Gastrocnemius medialis (tissue), 4 donors: ENCODE results near the gene SGSM2.
"Not testable (repeated sequence)": the region's sequence is repeated elsewhere in the genome, so short reads cannot be mapped to it uniquely, and the experiment has no call there.

ENCODE experiments used
- POLR2A ChIP-seq, 2 donors: fragments of 450-650 bp; IDR thresholded peaks; one replicate each; pipeline ENCODE4 v1.6.1; 2017; ENCODE audit warnings: antibody characterized with exemption in 2 of 2, mild to moderate bottlenecking in 2 of 2, moderate library complexity in 2 of 2
- TF ChIP-seq, protein P1 (sequence below), 5 experiments: fragments of 450-650 bp in 3 of 5; fragments of 200-600 bp in 2 of 5; sonication (generic) in 2 of 5; IDR thresholded peaks in 4 of 5; conservative IDR thresholded peaks in 1 of 5; 1 replicate in 4 of 5; 2 replicates in 1 of 5; pipeline ENCODE4 v1.5.1; 2016 to 2019; ENCODE audit warnings: antibody characterized with exemption in 5 of 5, mild to moderate bottlenecking in 3 of 5, moderate library complexity in 3 of 5

DNA sequence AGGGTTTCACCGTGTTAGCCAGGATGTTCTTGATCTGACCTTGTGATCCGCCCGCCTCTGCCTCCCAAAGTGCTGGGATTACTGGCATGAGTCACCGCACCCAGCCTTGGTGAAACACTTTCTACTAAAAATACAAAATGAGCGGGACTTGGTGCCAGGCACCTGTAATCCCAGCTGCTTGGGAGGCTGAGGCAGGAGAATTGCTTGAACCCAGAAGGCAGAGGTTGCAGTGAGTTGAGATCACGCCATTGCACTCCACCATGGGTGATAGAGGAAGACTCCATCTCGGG lies 20.4 kb upstream of the SGSM2 start:
- TF ChIP-seq POLR2A (IDR thresholded peaks at IDR 0.05), result not testable (repeated sequence)
- TF ChIP-seq, protein P1, sequence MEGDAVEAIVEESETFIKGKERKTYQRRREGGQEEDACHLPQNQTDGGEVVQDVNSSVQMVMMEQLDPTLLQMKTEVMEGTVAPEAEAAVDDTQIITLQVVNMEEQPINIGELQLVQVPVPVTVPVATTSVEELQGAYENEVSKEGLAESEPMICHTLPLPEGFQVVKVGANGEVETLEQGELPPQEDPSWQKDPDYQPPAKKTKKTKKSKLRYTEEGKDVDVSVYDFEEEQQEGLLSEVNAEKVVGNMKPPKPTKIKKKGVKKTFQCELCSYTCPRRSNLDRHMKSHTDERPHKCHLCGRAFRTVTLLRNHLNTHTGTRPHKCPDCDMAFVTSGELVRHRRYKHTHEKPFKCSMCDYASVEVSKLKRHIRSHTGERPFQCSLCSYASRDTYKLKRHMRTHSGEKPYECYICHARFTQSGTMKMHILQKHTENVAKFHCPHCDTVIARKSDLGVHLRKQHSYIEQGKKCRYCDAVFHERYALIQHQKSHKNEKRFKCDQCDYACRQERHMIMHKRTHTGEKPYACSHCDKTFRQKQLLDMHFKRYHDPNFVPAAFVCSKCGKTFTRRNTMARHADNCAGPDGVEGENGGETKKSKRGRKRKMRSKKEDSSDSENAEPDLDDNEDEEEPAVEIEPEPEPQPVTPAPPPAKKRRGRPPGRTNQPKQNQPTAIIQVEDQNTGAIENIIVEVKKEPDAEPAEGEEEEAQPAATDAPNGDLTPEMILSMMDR (IDR thresholded peaks at IDR 0.05 in 4 of 5, conservative IDR thresholded peaks at IDR 0.05 in 1 of 5), result not testable (repeated sequence)
